Hematopoietic multipotent progenitor cell treated with erythropoietin and hydrocortisone succinate and interleukin-3 and kit ligand, for 8 days (in vitro differentiated cells): Measurements from ENCODE around the gene RHOBTB1.
A peak's percentile ranks its signal among the peaks of the same experiment; 100 is the strongest.
"Not testable (repeated sequence)": the region's sequence is repeated elsewhere in the genome, so short reads cannot be mapped to it uniquely, and the experiment has no call there.

Experiments
- DNase-seq: peaks from one replicate; pipeline ENCODE4 v3.0.0-alpha.2; 2015

RHOBTB1 gene

GRCh38 chr10:60853637-60854036, 90.3 kb downstream of the RHOBTB1 start:
- DNase-seq = no peak

DNA sequence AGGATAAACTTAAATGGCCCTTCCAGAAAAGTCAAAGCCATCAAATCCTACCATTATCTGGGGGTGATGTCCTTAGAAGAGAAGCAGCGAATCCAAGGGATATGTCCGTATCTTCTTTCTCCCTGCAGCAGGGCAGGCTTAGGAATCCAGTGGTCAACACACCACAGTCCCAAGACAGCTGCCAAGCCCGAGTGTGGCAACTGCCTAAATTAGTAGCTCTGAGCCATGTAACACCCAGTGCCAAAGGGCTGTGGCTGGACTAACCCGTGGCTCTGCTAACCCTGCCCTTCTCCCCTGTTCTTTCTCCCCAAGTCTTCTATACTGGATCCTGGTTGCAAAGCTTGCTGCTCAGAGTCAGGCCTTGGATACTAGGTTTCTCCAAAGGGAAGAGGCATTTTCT, 90.9 kb downstream of the RHOBTB1 start:
- no peak for DNase-seq

GRCh38 chr10:60849740-60850139, 94.2 kb downstream of the RHOBTB1 start:
- DNase-seq = no peak

DNA sequence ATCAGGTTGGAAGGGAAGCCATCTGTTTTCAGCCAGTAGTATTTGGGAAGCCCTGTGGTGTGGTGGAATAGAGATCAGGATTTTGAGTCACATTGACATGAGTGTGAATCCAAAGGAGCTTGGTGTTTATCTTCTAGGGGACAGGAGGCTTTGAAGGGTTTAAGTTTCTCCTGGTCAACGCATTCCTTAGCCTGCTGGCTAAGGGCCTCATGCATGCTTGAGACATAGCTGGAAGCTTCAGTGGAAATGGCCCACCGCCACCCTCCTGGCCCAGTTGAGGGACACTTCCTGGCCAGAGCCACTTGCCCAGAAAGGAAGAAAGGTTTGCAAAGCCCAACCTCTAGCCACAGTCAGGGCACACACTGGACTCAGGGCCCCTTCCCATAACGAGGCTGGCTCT, 94.8 kb downstream of the RHOBTB1 start:
- DNase-seq = no peak

DNA sequence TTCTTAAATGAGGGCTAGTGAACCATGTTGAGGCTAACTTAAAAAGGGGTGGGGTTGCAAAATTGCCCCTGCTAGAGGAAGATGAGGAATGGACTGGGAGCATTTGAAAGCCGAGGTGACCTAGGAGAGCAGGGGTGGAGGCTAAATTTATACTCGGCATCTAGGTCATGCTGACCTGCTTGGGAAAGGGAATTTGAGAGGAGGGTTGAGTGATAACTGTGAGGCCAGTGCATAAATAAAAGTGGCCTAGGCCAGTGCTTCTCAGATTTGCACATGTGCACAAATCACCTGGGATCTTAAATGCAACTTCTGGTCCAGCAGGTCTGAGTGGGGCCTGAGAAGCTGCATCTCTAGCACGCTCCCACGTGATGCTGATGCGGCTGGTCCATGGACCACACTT, 95.3 kb downstream of the RHOBTB1 start:
- DNase-seq = no peak

DNA sequence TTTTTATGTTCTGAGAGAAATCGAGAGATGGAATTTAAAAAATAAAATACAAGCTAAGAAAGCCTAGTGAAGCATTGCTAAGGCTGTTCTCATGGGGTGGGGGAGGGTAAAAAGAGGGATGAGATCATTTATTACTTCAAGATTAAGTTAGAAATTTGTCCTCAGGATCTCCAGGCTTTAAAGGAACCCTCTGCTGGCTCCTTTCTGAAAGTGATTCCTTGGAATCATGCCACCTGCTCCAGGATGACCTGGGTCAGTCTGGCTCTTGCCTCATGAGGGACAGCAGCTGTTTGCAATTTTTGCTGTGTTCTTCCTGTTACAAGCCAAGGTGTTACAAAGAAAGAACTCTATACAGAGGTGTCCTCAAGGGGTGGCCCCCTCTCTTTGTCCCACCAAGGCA, 95.9 kb downstream of the RHOBTB1 start:
- DNase-seq = no peak

GRCh38 chr10:60846173-60846572, 97.8 kb downstream of the RHOBTB1 start:
- DNase-seq = no peak

- no peak for DNase-seq
Observed at GRCh38 chr10:60845038-60845437, 98.9 kb downstream of the RHOBTB1 start.

DNA sequence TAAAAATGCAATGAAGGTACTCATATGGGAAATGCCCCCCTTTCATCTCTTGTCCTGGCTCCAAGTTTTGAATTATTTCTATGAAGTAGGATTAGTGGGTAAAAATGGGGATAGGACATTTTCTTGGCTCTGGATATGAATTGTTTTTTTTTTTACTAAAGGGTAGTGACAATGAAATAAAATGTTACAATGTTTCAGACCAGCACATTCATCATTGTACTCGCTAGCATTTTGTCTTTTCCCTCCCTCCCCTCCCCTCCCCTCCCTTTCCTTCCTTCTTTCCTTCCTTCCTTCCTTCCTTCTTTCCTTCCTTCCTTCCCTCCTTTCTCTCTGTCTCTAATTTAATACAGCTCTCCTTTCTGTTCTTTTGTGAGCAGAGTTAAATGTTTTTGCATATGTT, 101.3 kb downstream of the RHOBTB1 start:
- DNase-seq = no peak

DNA sequence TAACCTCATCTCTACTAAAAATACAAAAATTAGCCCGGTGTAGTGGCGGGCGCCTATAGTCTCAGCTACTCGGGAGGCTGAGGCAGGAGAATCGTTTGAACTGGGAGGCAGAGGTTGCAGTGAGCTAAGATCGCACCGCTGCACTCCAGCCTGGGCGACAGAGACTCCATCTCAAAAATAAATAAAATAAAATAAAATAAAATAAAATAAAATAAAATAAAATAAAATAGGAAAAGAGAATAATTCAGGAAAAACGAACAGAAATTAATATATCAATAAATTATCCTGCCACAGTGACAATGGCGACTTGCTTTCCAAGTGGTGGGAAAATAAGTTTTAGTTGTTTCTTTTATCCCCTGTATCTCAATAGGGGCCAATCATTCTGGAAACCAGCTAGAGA, 102.8 kb downstream of the RHOBTB1 start:
- not testable (repeated sequence) for DNase-seq

DNA sequence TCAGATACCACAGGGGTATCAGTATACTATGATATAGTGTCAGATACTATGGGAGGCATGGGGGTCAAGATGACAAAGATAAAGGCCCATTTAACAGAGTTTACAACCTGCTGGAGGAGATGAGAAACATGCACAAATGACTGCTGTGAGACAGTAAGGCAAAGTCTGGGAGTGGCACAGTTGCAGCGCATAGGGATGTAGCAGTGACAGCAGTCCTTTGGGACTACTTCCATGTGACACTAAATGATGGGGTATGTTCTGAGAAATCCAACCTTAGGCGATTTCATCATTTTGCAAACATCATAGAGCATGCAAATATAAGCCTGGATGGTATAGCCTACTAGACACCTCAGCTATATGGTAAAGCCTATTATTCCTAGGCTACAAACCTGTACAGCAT, 108.9 kb downstream of the RHOBTB1 start:
- DNase-seq = no peak

- no peak for DNase-seq
Observed at GRCh38 chr10:60834401-60834800, 109.6 kb downstream of the RHOBTB1 start.

DNA sequence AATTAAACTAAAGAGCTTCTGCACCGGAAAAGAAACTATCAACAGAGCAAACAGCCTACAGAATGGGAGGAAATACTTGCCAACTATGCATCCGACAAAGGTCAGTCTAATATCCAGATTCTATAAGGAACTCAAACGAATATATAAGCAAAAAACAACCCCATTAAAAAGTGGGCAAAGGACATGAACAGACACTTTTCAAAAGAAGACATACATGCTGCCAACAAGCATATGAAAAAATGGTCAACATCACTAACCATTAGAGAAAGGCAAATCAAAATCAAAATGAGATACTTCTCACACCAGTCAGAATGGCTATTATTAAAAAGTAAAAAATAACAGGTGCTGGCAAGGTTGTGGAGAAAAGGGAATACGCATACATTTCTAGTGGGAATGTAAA, 111.8 kb downstream of the RHOBTB1 start:
- not testable (repeated sequence) for DNase-seq

- peak; percentile 54 for DNase-seq
Observed at GRCh38 chr10:60828489-60828852, 115.5 kb downstream of the RHOBTB1 start.

DNA sequence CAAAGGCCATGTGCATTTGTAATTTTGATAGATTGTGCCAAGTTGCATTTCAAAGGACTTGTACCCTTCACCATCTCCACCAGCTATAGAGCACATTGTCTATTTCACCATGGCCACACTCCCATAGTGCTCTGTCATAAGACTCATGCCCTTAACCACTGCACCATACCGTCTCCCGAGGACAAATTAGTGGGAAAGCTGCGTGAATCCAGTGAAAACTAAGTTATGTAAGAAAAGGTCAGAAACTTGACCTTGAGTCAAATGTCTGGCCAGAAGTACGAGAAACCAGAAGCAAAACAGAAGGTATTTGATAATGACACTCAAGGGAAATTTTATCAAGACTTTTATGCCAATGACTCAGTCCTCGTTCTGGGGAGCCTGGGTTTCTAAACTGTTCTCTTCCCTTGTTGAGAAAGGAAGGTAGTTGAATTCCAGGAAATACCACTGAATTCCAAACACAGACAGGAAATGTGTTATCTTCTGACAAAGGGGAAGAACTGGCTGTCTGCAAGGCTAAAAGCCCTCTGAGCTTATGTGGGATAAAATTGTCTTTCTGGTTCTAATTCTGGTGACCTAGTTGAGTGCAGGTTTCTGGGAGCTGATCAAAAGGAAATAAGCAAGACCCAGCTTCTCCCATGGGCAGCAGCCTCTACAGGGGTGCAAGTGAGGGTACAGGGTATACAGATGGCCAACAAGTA, 116.0 kb downstream of the RHOBTB1 start:
- peak; percentile 87 for DNase-seq

DNA sequence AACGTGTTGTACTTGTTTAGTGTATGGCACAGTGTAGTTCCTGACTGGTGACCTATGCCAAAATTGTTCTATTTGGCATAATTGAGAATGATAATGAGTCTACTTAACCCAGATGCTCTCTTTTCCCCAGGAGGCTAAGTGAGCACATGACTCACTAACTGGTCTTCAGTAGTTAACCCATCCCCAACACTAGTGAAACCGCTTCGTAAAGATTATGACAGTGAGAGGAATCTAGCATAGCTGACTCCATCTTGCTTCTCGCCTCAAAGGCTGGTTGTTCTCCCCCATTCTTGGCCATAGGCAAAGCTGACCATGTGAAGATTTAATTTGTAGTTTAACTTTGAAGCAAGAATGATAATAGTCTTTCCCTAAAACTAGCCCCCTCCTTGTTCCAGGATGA, 118.5 kb downstream of the RHOBTB1 start:
- DNase-seq = no peak

DNA sequence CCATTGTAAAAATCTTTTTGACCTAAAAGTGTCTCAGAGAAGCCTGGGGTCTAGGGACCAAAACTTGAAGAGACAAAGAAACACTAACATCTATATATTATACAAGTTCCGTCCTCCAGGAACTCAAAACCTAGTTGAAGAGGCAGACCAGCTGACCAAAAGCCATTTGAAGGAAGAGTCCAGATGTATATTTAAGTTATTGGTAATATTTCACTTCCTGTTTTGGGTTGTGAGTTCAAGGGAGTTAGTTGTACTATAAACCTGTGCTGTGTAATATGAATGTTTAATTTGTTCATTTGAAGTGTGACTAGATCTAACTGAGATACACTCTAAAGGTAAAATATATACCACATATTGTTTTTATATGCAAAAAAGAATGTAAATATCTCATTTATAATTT, 120.7 kb downstream of the RHOBTB1 start:
- no peak for DNase-seq

GRCh38 chr10:60822809-60823208, 121.2 kb downstream of the RHOBTB1 start:
- no peak for DNase-seq

DNA sequence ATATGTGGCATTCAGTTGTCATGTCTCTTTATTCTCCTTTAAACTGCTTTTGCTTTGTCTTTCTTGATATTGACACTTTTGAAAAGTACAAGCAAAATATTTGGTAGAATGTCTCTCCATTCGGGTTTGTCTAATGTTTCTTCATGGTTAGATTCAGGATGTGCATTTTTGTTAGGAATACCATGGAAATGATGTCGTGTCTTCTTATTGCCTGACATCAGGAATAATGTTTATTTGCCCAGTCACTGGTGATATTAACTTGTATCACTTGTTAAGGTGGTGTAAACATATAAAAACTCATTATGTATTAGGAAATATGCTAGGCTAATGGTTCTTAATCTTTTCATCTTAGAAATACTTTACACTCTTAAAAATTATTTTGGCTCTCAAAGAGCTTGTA, 122.3 kb downstream of the RHOBTB1 start:
- no peak for DNase-seq

GRCh38 chr10:60820093-60820754, 123.8 kb downstream of the RHOBTB1 start:
- no peak for DNase-seq
